Measurements from ENCODE around the gene S1PR4.
"Not testable (repeated sequence)": the region's sequence is repeated elsewhere in the genome, so short reads cannot be mapped to it uniquely, and the experiment has no call there.

Gene S1PR4

DNA sequence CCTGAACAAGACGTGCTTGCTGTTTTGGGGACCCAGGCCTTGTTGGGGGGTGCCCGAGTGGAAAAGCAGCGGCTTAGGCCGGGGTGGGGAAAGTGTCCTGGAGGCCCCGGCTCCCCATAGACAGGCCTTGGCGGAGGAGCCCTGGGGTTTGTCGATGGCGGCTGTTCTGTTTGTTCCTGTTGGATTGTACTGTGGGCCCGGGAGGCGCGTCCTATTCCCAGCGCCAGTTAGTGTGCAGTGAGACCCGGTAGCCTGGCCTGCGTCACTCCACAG is 18.3 kb downstream of the S1PR4 start:
- no peak for DNase-seq

DNA sequence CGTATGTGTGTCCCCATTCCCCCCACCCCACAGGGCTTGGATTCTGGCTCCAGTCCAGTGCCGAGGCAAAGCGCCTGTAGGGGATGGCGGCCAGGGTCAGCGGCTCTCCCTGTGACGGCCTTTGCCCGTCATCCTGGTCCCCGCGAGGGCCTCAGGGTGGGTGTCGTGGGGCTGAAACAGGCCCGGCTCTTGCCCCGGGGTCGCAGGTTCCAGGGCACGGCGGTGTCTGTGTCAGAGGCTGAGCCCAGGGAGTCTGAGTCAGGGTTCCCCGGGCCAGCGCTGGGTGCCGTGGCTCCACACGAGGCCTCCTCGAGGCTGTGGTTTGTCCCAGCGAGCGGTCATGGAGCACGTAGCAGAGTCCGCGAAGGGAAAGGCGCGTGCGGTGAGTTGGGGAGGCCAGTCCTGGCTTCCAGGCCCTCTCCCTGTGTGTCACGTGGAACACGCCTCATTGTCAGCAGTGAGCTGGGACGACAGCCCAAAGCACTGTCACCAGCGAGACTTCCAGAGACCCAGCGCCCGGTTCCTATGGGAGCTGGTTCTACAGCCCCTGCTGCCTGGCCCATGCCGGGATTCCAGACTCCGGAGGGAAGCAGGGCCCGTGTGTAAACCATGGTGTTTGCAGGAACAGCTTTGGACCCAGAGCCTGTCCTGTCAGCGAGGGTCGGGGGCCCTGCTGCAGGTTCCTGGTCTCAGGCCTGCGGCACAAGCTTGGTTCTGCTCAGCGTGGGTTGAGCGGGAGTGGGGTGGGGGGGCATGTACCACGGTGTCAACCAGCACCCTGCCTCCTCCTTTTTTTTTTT is 20.5 kb downstream of the S1PR4 start:
- DNase-seq: no peak

DNA sequence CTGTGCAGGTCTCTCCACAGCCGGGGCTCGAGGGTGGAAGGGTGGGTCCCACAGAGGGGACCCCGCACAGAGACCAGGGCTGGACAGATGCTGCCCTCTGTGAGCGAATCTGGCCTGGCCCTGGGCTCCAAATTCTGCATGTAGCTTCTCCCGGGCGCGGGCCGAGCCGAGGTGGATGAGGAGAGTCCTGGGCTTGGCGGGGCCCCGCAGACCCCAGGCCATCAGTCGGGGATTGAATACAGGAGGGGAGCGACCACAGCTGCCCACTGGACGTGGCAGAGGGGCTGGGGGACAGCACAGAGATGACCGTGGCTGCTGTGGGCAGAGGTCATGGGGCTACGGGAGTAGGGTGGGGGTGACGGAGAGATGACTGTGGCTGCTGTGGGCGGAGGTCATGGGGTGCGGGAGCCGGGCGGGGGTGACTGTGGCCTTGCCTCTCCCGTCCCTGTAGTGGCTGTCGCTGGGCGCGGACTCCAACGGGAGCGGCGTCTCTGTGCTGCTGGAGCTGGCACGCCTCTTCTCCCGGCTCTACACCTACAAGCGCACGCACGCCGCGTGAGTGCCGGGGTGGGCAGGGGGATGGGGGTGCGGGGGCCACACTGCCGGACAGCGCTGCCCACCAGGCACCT is 22.6 kb downstream of the S1PR4 start:
- no peak for DNase-seq

DNA sequence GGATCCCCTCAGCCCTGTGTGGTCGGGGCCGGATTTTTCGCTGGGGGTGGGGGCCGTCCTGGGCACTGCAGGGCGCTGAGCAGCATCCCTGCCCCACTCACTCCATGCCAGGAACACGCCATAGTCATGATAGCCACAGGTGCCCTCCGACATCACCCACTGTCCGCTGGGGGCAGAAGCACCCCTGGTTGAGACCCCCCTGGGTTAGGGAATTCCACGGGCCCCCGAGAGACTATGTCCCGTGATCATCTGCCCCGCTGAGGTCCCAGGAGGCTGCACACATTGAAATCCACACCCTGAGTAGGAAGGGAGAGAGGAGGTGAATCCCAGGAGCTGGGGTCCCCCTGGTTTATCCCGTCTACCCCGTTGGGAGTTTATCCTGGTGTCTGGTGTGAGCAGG is 23.3 kb downstream of the S1PR4 start:
- DNase-seq: no peak

DNA sequence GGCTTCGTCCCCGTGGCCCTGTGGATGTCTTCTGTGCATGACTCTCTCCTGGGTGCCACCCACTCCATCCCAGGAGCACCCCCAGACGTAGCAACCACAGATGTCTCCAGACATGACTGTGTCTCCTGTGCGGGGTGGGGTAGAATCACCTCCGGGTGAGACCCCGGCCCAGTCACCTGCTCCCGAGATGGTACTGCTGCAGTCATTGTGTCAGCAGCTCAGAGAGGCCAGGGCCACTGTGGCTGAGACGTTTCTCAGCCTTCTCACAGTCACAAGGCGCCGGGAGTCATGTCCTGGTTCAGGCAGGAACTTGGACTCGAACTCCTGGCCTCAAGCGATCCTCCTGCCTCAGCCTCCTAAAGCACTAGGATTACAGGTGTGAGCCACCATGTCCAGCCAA is 23.8 kb downstream of the S1PR4 start:
- DNase-seq: no peak

DNA sequence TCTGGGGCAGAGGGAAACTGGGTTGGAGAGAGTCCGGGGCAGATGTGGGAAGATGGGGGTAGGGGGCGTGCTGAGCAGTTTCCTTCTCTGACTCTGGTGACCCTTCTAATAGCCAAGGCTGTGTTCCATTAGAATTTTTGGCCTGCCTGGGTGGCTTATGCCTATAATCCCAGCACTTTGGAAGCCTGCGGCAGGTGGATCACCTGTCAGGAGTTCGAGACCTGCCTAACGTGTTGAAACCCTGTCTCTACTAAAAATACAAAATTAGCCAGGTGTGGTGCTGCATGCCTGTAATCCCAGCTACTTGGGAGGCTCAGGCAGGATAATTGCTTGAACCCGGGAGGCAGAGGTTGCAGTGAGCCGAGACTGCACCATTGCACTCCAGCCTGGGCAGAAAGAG is 24.3 kb downstream of the S1PR4 start:
- not testable (repeated sequence) for DNase-seq

DNA sequence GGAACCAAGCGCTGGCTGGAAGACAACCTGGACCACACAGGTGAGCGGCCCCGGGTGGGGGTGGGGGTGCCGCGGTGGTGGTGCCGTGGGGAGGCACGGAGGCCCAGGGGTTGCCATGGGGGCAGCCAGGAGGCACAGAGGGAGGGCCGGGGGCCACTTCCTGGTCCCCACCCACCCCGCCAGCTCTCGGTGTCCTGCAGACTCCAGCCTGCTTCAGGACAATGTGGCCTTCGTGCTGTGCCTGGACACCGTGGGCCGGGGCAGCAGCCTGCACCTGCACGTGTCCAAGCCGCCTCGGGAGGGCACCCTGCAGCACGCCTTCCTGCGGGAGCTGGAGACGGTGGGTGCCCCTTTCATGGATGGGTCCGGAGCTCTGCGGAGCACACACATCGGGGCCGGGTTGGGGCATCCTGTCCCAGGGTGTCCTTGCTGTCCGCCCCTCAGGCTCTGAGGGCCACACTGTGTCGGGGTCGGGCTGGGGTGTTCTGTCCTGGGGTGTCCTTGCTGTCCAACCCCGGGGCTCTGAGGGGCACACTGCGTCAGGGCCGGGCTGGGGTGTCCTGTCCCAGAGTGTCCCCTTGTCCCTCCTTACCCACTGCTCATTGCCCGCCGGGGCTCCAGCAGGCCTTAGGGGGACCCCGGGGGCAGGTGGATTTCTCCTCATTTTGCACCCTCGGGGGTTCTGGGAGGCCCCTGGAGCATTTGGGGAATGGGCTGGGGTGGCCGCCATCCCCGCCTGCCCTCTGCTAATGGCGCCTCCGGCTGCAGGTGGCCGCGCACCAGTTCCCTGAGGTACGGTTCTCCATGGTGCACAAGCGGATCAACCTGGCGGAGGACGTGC is 25.5 kb downstream of the S1PR4 start:
- no peak for DNase-seq

DNA sequence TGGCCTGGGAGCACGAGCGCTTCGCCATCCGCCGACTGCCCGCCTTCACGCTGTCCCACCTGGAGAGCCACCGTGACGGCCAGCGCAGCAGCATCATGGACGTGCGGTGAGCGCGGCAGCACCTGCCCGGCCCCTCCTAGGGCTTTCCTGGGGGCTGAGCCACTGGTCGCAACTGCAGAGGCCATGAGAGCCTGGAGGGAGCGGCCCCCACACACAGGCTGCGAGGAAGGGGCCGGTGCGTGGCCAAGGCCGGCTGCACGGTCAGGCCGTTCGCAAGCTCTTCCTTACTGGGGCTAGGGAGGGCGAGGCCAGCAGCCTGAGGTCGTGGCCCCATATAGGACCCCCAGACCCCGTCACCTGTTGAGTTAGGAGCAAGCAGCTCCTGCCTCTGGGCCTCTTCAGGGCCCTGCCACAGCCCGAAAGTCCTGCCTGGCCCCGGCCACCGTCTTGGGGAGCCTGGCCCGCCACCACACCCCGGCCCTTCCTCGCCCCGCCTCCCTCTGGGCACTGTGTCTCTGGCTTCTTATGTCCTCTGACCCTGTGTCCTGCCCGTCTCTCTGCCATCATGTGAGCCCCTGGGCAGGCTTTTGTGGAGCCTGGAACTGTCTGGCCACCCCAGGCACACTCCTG is 26.2 kb downstream of the S1PR4 start:
- DNase-seq: no peak

DNA sequence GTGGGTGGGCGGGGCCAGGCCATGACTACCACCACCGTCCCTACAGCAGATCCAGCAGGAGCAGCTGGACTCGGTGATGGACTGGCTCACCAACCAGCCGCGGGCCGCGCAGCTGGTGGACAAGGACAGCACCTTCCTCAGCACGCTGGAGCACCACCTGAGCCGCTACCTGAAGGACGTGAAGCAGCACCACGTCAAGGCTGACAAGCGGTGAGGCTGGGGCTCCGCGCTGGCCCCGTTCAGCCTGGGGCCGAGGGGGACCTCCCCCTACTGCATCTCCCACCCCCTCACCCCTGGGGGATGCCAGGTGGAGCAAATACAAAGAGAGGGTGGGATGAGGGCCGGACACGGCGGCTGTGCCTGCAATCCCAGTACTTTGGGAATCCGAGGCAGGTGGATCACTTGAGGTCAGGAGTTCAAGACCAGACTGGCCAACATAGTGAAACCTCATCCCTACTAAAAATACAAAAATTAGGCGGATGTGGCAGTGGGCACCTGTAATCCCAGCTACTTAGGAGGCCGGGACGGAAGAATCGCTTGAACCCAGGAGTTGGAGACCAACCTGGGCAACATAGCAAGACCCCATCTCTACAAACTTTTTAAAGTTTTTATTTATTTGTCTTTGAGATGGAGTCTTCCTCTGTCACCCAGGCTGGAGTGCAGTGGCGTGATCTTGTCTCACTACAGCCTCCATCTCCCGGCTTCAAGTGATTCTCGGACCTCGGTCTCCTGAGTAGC is 27.8 kb downstream of the S1PR4 start:
- DNase-seq: no peak

DNA sequence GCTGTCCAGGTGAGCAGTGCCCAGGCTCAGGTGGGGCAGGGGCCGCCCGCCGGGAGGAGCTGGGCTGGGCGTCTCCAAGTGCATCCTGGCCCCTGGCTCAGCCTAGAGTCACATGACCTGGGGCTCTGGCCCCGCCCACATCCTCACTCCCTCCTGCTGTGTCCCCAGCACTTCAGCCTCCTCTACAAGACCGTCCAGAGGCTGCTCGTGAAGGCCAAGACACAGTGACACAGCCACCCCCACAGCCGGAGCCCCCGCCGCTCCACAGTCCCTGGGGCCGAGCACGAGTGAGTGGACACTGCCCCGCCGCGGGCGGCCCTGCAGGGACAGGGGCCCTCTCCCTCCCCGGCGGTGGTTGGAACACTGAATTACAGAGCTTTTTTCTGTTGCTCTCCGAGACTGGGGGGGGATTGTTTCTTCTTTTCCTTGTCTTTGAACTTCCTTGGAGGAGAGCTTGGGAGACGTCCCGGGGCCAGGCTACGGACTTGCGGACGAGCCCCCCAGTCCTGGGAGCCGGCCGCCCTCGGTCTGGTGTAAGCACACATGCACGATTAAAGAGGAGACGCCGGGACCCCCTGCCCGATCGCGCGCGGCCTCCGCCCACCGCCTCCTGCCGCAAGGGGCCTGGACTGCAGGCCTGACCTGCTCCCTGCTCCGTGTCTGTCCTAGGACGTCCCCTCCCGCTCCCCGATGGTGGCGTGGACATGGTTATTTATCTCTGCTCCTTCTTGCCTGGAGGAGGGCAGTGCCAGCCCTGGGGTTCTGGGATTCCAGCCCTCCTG is 29.1 kb downstream of the S1PR4 start:
- no peak for DNase-seq

DNA sequence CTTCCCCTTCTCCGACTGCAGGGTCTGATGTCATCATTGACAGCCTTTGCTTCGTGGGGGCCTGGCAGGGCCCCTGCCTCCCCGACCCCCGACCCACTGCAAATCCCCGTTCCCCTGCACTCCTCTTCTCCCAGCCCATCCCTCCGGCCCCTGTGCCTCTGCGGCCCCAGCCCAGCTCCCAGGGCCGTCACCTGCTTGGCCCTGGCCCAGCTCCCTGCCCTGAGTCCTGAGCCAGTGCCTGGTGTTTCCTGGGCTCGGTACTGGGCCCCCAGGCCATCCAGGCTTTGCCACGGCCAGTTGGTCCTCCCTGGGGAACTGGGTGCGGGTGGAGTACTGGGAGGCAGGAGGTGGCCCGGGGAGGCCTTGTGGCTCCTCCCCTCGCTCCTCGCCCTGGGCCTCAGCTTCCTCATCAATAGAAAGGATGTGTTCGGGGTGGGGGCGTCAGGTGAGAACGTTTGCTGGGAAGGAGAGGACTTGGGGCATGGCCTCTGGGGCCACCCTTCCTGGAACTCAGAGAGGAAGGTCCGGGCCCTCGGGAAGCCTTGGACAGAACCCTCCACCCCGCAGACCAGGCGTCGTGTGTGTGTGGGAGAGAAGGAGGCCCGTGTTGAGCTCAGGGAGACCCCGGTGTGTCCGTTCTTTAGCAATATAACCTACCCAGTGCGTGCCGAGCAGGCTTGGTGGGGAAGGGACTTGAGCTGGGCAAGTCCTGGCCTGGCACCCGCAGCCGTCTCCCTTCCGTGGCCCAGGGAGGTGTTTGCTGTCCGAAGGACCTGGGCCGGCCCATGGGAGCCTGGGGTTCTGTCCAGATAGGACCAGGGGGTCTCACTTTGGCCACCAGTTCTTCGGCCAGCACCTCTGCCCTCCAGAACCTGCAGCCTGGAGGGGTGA is 30.0 kb downstream of the S1PR4 start:
- DNase-seq: no peak

DNA sequence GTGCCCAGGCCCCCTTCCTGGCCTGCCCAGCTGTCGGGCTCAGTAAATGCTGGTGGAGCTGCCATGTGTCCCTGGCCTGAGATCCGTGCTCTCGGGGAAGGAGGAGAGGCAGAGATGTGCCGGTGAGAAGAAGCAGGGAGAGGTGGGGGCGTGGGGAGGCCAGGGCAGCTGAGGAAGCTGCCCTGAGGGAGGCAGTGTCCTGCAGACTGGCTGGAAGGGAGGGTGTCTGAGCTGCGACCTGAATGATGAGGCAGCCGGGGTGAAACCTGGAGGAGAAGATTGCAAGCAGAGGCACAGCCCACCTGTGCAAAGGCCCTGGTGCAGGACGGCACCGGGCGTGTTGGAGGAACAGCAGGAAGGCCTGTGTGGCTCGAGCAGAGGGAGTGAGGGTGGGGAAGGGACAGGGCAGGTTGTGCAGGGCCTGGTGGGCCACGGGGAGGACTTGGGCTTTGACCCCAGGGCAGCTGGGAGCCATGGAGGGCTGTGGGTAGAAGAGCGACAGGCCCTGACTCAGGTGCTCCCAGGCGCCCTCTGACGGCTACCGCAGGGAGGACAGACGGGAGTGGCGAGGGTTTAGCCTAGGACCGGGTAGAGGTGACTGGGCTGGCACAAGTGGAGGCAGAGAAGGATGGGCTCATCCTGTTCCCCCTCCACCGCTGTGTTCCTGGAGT is 31.9 kb downstream of the S1PR4 start:
- no peak for DNase-seq

DNA sequence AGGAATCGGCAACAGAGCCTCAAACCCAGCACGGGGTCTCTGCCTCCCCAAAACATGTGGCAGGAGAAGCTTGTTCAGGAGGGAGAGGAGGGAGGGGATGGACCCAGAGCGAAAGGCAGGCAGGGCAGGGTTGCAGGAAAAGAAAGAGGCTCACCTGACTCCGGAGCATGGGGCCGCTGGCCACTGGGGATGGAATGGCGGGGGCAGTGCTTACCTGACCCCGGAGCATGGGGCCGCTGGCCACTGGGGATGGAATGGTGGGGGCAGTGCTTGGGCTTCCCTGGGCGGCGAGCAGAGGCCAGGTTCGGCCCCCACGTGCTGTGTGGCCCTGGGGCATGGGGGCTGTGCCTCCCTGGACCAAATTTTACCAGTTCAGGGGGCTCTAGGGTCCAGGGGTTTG is 32.6 kb downstream of the S1PR4 start:
- no peak for DNase-seq

DNA sequence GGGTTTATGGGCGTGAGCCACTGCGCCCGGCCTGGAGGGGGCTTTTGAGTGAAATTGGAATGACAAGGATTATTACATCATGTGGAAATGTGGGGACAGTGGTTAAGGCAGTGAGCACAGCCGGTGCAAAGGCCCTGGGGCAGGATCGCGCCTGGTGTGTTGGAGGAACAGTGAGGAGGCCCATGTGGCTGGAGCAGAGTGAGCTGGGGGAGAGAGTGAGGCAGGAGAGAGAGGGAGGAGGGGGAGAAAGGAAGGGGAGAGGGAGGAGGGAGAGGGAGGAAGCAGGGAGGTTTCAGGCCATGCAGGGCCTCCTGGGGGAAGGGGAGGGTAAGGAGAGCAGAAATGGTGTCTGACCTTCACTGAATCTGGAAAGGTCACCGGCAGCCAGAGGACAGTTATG is 34.6 kb downstream of the S1PR4 start:
- DNase-seq: no peak

DNA sequence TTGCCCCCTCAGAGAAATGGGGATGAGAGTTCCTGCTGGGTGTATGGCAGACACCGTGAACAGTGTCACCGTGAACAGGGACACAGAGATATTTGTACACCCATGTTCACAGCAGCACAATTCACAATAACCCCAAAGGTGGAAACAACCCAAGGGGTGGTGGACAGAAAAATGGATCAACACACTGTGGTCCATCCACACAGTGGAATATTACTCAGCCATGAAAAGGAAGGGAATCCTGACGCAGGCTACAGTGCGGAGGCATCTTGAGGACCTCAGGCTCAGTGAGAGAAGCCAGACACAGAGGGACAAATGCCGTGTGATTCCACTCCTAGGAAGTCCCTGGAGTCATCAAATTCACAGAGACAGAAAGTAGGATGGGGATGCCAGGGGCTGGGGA is 38.3 kb downstream of the S1PR4 start:
- DNase-seq: no peak

DNA sequence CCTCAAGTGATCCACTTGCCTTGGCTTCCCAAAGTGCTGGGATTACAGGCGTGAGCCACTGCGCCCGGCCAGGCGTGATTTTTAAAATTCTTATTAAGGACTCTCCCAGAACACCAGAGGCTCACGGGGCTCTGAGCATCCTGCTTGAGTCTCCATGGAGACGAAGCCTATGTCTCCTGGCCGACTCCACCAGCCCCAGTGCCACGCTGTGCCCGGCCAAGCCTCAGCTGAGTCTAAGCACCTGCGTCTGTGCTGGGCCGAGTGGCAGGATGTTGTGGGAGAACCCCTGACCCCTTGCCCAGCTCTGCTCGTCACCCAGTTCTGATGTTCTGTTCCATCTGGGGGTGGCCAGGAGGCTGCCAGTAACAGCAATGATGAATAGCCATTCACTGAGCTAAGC is 42.0 kb downstream of the S1PR4 start:
- DNase-seq: no peak

DNA sequence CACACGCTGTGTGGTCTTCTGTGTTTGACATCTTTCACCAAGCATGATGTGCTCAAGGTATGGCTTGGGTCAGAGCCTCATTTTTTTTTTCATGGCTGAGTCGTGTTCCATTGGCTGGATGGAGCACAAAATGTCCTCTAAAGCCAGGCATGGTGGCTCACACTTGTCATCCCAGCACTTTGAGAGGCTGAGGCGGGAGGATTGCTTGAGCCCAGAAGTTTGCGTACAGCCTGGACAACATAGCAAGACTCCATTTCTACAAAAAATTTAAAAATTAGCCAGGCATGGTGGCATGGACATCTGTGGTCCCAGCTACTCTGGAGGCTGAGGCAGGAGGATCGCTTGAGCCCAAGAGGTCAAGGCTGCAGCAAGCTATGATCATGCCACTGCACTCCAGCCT is 43.0 kb downstream of the S1PR4 start:
- not testable (repeated sequence) for DNase-seq

DNA sequence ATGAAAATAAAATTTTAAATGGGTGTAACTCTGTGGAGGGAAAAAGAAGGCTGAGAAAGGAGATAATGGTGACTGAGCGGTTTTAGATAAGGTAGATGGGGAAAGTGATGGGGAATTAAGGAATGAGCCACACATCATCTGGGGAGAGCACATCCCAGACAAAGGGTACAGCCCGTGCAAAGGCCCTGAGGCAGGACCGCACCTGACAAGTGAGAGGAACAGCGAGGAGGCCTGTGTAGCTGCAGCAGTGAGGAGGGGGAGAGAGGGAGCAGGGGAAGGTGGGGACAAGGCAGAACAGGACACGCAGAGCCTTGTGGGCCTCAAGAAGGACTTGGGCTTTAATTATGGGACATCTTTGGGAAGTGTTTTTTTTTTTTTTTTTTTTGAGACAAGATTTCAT is 44.1 kb downstream of the S1PR4 start:
- DNase-seq: no peak

DNA sequence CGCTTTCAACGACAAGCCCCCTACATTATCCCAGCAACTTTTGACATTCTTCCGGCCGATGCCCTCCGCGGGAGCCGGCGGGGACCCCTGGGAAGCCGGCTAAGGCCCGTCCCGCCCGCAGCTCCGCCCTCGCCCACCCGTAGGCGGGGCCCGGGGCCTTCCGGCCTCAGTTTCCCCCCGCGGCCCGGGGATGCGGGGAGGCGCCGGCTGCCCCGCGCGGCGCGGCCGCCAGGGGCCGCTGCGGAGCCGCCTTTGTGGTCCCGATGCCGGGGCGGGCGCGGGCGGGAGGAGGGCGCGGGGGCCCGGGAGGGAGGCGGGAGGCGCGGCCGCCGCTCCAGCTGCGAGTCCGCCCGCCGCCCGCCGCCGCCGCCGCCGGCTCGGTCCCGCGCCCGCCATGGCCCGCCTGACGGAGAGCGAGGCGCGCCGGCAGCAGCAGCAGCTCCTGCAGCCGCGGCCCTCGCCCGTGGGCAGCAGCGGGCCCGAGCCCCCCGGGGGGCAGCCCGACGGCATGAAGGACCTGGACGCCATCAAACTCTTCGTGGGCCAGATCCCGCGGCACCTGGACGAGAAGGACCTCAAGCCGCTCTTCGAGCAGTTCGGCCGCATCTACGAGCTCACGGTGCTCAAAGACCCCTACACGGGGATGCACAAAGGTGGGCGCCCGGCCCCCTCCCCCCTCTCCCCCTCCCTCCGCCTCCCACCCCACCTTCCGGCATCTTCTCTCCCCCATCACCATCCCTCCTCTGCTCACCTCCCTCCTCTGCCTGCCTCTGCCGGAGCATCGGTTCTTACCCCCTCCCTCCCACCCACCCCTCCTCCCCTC is 46.0 kb downstream of the S1PR4 start, which contains the start of gene CELF5:
Gene CELF5 (plus strand): TSS at position 316 of the 823 bp plus-strand sequence. CDS start 79 bp downstream, at position 395.
- no peak for DNase-seq

DNA sequence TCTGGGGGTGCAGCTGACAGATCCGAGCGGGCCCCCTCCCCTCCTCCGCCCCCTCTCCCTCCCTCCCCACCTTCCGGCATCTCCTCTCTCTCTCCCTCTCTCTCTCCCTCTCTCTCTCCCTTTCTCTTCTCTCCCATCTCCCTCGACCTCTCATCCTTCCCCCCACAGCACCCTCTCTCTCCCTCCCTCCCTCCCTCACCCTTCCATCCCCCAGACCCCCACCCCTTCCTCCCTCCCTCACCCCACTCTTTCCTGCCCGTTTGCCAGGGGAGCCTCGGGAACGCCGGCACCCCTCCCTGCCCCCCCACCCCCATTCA is 46.6 kb downstream of the S1PR4 start:
- DNase-seq: no peak

All from amniotic stem cell (primary cell).